ENCODE data around the gene FFAR1. TPM values are rescaled to one million over a fixed set of nuclear protein-coding genes. Genes with fewer than 3 reads are reported as not detected.

Gene FFAR1
- total and polyA plus RNA-seq, 5 donors from 2014 or later: not detected

DNA sequence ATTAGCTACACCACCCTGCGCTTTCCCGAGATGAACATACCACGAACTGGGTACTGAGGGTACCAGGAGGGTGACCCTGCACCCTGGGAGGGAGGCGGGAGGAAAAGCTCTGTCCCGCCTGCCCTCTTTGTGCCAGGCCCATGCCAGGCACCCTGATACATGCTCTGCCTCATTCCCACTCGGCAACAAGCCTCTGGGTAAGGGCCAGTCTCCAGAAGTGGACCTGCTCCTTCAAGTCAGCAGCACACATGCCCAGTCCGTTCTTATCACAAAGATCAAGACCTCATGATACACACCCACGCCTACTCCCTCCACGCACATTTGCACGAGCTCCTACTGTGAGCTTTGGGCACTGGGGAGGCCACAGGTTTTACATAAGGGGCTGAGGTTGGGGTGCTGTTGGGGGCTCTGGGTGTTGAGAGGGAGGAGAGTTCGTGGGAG, 2.0 kb upstream of the FFAR1 start:
- Histone ChIP-seq H3K4me1 (ENCODE audit: control insufficient read depth, insufficient read depth, low read length, poor library complexity, severe bottlenecking) (peaks cover 12% of the 10 kb centered on the region), H3K4me3 (ENCODE audit: low read depth, low read length) (no peak overlapping the region), H3K36me3 (ENCODE audit: control insufficient read depth, insufficient read depth, low read length) (no peaks in the 10 kb centered on the region), H3K27me3 (ENCODE audit: control insufficient read depth, insufficient read depth, low read length) (no peaks in the 10 kb centered on the region), H3K27ac (ENCODE audit: insufficient read depth, low read length, poor library complexity, severe bottlenecking) (no peak overlapping the region), H3K9me3 (ENCODE audit: control insufficient read depth in 2 of 2, low read length in 2 of 2) (no peaks in the 10 kb centered on the region)
- Mint-ChIP-seq H3K4me1 (peaks cover 0 to 19% (median 12%) of the 10 kb centered on the region in 4 donors), H3K27me3 (peaks cover 30% of the 10 kb centered on the region), H3K36me3 (no peaks in the 10 kb centered on the region), H3K9me3 (peaks cover 0 to 1% (median 0%) of the 10 kb centered on the region in 7 donors), H3K27ac (no peak overlapping the region), H3K4me3 (no peak overlapping the region)
- no peak for DNase-seq
- no peak for ATAC-seq (ENCODE audit: low read depth in 2 of 2)

- DNase-seq: peak; percentile 13 to 45 (median 33)
- no peaks in the 10 kb centered on the region for H3K36me3 ChIP-seq (ENCODE audit: control insufficient read depth, insufficient read depth, low read length)
- H3K27me3 Mint-ChIP-seq: peaks cover 33% of the 10 kb centered on the region
- peaks cover 0 to 1% (median 0%) of the 10 kb centered on the region in 7 donors for H3K9me3 Mint-ChIP-seq
- peak overlapping the region in 1 of 4 donors; percentile 59 for H3K4me3 Mint-ChIP-seq
- H3K27ac Mint-ChIP-seq: peak overlapping the region in 2 of 3 donors; percentile 67 to 68
- no peaks in the 10 kb centered on the region for H3K27me3 ChIP-seq (ENCODE audit: control insufficient read depth, insufficient read depth, low read length)
- no peak overlapping the region for H3K27ac ChIP-seq (ENCODE audit: insufficient read depth, low read length, poor library complexity, severe bottlenecking)
- ATAC-seq (ENCODE audit: low read depth in 2 of 2): peak; percentile 49 to 55
- peaks cover 0 to 19% (median 12%) of the 10 kb centered on the region in 4 donors for H3K4me1 Mint-ChIP-seq
- no peaks in the 10 kb centered on the region for H3K9me3 ChIP-seq (ENCODE audit: control insufficient read depth in 2 of 2, low read length in 2 of 2)
- H3K36me3 Mint-ChIP-seq: no peaks in the 10 kb centered on the region
- H3K4me1 ChIP-seq (ENCODE audit: control insufficient read depth, insufficient read depth, low read length, poor library complexity, severe bottlenecking): peaks cover 12% of the 10 kb centered on the region
- no peak overlapping the region for H3K4me3 ChIP-seq (ENCODE audit: low read depth, low read length)
These were observed 1.3 kb upstream of the FFAR1 start for GRCh38 chr19:35346193-35347052.

DNA sequence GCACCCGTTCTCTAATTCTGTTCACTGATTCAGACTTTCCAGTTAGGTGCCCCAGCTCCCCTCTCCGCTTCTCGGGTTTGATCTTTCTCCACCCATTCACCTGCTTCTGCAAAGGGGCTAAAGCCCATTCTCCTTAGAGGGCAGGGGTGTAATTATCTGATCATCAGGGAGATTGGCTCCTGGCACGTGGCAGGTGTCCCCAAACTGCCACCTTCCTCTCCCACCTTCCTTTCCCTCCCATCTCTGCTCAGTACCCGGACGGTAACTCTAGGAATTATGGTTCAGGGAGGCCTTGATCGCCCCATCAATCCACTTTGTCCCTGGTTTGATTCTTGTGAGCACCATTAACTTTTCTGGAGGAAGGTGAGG, 212 bp downstream of the FFAR1 start:
- no peak overlapping the region for H3K4me3 ChIP-seq (ENCODE audit: low read depth, low read length)
- H3K4me3 Mint-ChIP-seq: no peak overlapping the region
- no peaks in the 10 kb centered on the region for H3K36me3 Mint-ChIP-seq
- no peaks in the 10 kb centered on the region for H3K9me3 ChIP-seq (ENCODE audit: control insufficient read depth in 2 of 2, low read length in 2 of 2)
- peaks cover 0 to 23% (median 14%) of the 10 kb centered on the region in 4 donors for H3K4me1 Mint-ChIP-seq
- peaks cover 0 to 1% (median 0%) of the 10 kb centered on the region in 7 donors for H3K9me3 Mint-ChIP-seq
- H3K27me3 ChIP-seq (ENCODE audit: control insufficient read depth, insufficient read depth, low read length): no peaks in the 10 kb centered on the region
- no peak for ATAC-seq (ENCODE audit: low read depth in 2 of 2)
- peaks cover 25% of the 10 kb centered on the region for H3K27me3 Mint-ChIP-seq
- H3K4me1 ChIP-seq (ENCODE audit: control insufficient read depth, insufficient read depth, low read length, poor library complexity, severe bottlenecking): peaks cover 16% of the 10 kb centered on the region
- H3K36me3 ChIP-seq (ENCODE audit: control insufficient read depth, insufficient read depth, low read length): no peaks in the 10 kb centered on the region
- no peak for DNase-seq
- peak overlapping the region in 1 of 3 donors; percentile 68 for H3K27ac Mint-ChIP-seq
- no peak overlapping the region for H3K27ac ChIP-seq (ENCODE audit: insufficient read depth, low read length, poor library complexity, severe bottlenecking)

DNA sequence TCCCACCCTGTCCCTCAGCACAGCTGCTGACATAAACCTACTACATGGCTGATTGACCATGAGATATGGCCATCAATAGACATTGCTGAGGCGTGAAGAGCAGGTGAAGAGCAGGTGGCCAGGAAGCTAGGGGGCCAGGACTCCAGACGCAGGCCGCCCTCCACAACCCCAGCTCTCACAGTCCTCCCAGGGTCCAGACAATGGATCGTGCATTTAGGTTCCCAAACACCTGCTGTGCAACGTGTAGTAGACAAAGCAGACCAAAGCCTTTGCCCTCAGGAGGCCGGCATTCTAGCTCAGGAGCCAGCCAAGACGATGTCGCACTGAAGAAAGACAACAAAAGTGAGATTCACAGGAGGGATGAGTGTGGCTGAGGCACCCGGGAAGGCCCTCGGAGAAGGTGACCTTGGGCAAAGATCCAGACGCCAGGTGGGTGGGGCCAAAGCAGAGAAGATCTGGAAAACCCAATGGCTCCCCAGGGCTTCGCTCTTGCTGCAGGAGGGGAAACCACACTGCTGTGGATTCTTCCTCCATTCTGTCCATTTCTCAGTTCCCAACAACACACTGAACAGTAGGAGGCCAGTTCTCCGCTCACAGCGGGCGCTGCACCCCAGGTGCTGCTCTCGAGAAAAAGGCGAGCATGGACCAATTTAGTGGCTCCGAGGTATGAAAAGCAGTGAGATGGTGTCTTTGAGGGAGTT, 1.4 kb downstream of the FFAR1 start:
- H3K27me3 ChIP-seq (ENCODE audit: control insufficient read depth, insufficient read depth, low read length): no peaks in the 10 kb centered on the region
- no peaks in the 10 kb centered on the region for H3K36me3 Mint-ChIP-seq
- ATAC-seq (ENCODE audit: low read depth in 2 of 2) (no peak), DNase-seq (no peak)
- H3K9me3 ChIP-seq (ENCODE audit: control insufficient read depth in 2 of 2, low read length in 2 of 2): no peaks in the 10 kb centered on the region
- H3K4me1 Mint-ChIP-seq: peaks cover 0 to 24% (median 14%) of the 10 kb centered on the region in 4 donors
- no peaks in the 10 kb centered on the region for H3K36me3 ChIP-seq (ENCODE audit: control insufficient read depth, insufficient read depth, low read length)
- H3K4me3 ChIP-seq (ENCODE audit: low read depth, low read length): no peak overlapping the region
- H3K27ac ChIP-seq (ENCODE audit: insufficient read depth, low read length, poor library complexity, severe bottlenecking): no peak overlapping the region
- peaks cover 0 to 1% (median 0%) of the 10 kb centered on the region in 7 donors for H3K9me3 Mint-ChIP-seq
- peaks cover 23% of the 10 kb centered on the region for H3K27me3 Mint-ChIP-seq
- no peak overlapping the region for H3K4me3 Mint-ChIP-seq
- peaks cover 17% of the 10 kb centered on the region for H3K4me1 ChIP-seq (ENCODE audit: control insufficient read depth, insufficient read depth, low read length, poor library complexity, severe bottlenecking)
- peak overlapping the region in 1 of 3 donors; percentile 11 for H3K27ac Mint-ChIP-seq

DNA sequence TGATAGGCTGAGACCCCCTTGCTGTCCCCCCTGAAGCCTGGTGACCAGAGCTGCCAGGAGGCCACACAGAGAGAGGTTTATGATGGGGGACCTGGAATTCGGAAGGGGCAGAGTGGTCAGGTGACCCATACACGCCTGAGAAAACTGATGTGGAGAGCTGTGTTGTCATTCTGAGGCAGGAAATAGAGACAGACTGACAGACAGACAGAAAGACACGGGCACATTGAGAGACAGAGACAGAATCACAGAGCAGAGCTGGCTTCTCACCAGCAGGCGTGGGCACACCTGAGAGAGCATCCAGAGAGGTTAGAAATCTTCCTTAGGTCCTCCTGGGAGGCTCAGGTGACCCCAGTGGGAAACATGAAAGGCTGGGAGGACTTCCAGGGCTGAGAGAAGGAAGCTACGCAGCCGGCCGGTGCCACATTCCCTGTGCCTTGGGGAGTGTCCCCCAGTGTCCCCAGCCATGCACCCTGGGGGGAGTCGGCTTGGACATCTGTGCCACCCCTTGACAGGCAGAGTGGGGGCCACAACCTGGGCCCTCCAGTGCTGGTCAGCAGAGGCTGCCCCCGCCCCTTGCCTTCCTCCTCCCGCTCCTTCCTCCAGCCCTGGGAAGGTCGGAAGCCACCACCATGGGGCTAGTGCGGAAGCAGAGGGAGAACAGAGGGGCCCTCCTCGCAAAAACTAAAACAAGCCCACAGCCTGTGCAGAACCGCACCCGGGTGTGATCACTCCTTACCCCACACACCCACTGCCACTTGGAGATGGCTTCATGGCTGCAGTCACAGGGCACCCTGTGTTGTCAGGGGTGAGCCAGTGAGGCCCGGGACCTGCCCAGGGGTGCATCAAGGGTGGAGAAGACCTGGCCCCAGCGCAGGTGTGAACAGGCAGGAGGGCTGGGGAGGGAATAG, 2.2 kb downstream of the FFAR1 start:
- no peaks in the 10 kb centered on the region for H3K36me3 Mint-ChIP-seq
- H3K4me1 ChIP-seq (ENCODE audit: control insufficient read depth, insufficient read depth, low read length, poor library complexity, severe bottlenecking): peaks cover 17% of the 10 kb centered on the region
- peaks cover 23% of the 10 kb centered on the region for H3K27me3 Mint-ChIP-seq
- no peak overlapping the region for H3K27ac ChIP-seq (ENCODE audit: insufficient read depth, low read length, poor library complexity, severe bottlenecking)
- DNase-seq: no peak
- H3K9me3 Mint-ChIP-seq: peaks cover 0 to 1% (median 0%) of the 10 kb centered on the region in 7 donors
- no peaks in the 10 kb centered on the region for H3K27me3 ChIP-seq (ENCODE audit: control insufficient read depth, insufficient read depth, low read length)
- ATAC-seq (ENCODE audit: low read depth in 2 of 2): no peak
- H3K27ac Mint-ChIP-seq: peak overlapping the region in 1 of 3 donors; percentile 11
- H3K9me3 ChIP-seq (ENCODE audit: control insufficient read depth in 2 of 2, low read length in 2 of 2): no peaks in the 10 kb centered on the region
- H3K4me3 Mint-ChIP-seq: no peak overlapping the region
- H3K4me3 ChIP-seq (ENCODE audit: low read depth, low read length): no peak overlapping the region
- H3K4me1 Mint-ChIP-seq: peaks cover 0 to 24% (median 14%) of the 10 kb centered on the region in 4 donors
- no peaks in the 10 kb centered on the region for H3K36me3 ChIP-seq (ENCODE audit: control insufficient read depth, insufficient read depth, low read length)

DNA sequence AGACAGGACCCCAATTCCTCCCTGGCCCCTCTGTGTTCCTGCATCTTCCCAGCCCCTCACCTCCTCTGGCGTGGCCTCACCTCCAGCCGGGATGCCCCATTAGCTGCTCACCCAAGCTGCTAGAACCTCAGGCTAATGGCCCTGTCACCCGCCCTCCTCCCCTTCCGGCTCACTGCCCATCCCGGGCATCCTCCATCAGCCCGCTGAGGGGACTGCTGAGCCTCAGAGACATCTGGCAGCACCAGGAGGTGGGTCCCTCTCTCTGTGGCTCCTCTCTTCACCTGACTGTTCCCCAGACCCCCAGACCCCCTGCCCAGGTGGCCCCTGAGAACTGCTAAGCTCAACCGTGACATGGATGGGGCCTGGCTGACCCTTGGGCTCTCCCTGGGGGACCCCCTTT, 2.9 kb downstream of the FFAR1 start:
- Mint-ChIP-seq H3K4me3 (no peak overlapping the region), H3K9me3 (peaks cover 0 to 1% (median 0%) of the 10 kb centered on the region in 7 donors), H3K4me1 (peaks cover 0 to 24% (median 14%) of the 10 kb centered on the region in 4 donors), H3K27ac (no peak overlapping the region), H3K36me3 (no peaks in the 10 kb centered on the region), H3K27me3 (peaks cover 23% of the 10 kb centered on the region)
- ATAC-seq (ENCODE audit: low read depth in 2 of 2): no peak
- H3K36me3 ChIP-seq (ENCODE audit: control insufficient read depth, insufficient read depth, low read length): no peaks in the 10 kb centered on the region
- H3K27ac ChIP-seq (ENCODE audit: insufficient read depth, low read length, poor library complexity, severe bottlenecking): no peak overlapping the region
- H3K9me3 ChIP-seq (ENCODE audit: control insufficient read depth in 2 of 2, low read length in 2 of 2): no peaks in the 10 kb centered on the region
- H3K27me3 ChIP-seq (ENCODE audit: control insufficient read depth, insufficient read depth, low read length): no peaks in the 10 kb centered on the region
- no peak overlapping the region for H3K4me3 ChIP-seq (ENCODE audit: low read depth, low read length)
- no peak for DNase-seq
- H3K4me1 ChIP-seq (ENCODE audit: control insufficient read depth, insufficient read depth, low read length, poor library complexity, severe bottlenecking): peaks cover 17% of the 10 kb centered on the region
